22Rv1 (cell line): Measurements from ENCODE around the gene COLEC12.
A peak's percentile ranks its signal among the peaks of the same experiment; 100 is the strongest.

Experiments used
- H3K27ac ChIP-seq: fragments of 450-650 bp; 2 replicates; pipeline ENCODE4 v1.5.1; 2017
- ZFX ChIP-seq: fragments of 450-650 bp; IDR thresholded peaks from 2 replicates; pipeline ENCODE4 v1.6.1; 2017; ENCODE audit warnings: antibody characterized with exemption, borderline replicate concordance
- TF ChIP-seq, protein P1 (sequence below): fragments of 450-650 bp; IDR thresholded peaks from 2 replicates; pipeline ENCODE4 v1.5.1; 2017; ENCODE audit warnings: mild to moderate bottlenecking

The COLEC12 gene

DNA sequence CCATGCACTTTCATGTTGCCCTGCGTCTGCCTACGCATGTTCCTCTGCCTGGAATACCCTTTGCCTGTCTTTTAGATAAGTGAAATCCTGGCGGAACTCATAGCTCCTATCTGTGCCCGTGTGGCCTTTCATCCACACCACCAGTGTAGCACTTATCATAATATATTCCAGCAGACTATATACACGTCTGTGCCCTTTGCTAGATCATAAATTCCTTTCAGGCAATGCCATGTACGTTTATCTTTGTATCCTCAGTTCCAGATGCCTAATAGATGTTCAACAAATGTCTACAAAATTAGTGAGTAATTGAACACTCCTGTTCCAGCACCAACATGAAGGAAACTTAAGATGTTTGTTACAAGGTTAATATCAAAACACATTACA, 106.9 kb downstream of the COLEC12 start:
- H3K27ac ChIP-seq = no peak overlapping the region
- TF ChIP-seq, protein P1, sequence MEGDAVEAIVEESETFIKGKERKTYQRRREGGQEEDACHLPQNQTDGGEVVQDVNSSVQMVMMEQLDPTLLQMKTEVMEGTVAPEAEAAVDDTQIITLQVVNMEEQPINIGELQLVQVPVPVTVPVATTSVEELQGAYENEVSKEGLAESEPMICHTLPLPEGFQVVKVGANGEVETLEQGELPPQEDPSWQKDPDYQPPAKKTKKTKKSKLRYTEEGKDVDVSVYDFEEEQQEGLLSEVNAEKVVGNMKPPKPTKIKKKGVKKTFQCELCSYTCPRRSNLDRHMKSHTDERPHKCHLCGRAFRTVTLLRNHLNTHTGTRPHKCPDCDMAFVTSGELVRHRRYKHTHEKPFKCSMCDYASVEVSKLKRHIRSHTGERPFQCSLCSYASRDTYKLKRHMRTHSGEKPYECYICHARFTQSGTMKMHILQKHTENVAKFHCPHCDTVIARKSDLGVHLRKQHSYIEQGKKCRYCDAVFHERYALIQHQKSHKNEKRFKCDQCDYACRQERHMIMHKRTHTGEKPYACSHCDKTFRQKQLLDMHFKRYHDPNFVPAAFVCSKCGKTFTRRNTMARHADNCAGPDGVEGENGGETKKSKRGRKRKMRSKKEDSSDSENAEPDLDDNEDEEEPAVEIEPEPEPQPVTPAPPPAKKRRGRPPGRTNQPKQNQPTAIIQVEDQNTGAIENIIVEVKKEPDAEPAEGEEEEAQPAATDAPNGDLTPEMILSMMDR = no peak
- TF ChIP-seq ZFX = no peak

DNA sequence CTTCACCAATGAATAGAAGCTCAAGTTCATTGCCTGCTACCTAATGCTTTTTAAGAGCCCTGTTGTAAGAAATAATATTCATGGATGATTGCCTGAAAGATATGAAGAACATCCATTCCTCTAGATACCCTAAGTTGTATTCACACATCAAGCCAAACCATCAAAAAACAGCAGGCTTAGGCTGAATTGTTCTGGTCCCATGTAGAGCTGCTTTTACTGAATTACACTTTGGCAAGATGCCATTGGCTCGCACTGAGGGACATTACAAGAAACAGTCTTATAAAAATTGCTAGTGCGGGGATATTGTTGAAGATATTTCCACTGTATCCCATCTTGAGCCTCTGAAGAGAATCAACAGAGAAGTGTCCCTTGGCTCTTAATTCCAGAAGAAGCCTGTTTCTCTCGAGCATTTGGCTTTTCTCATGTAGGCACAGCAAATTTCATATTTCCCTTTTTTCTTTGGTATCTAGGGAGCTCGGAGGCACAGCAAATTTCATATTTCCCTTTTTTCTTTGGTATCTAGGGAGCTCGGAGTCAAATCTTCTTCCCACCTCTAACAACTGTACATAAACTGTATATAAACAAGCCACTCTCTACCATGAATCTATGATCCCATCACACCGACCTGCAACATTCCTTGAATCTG, 107.5 kb downstream of the COLEC12 start:
- TF ChIP-seq ZFX = no peak
- TF ChIP-seq, protein P1 = no peak
- no peak overlapping the region for H3K27ac ChIP-seq

DNA sequence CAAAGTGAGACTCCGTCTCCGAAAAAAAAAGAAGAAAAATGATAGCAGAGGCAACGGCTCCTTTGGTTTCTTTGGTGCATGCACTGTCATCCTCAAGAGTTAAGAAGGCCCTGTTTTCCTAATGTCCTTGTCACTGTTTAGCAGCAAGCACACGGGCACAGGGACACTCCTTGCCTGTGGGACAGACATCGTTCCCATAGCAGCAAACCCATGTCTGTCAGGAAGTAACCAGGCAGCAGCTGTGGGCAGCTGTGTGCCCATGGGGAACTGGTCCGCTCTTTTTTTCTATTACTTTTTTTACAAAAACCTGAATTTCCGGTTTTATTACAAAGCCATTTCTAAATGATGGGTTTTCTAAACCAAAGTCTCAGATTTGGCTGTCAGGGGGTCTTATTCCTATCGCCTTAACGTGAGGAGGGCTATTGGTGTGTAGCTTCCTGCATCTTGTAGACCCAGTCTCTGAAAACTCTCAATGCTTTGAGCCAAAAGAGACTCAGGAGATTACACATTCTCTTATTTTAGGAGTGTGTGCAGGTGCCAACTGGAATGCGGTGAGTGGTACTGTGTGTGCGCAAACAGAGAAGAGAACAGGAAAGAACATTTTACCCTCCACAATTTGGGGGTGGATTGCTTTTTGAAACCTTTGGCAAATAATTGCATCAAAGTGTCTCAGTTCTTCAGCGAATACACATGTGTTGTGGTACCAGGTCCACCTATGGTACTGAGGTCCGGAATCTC, 109.6 kb downstream of the COLEC12 start:
- TF ChIP-seq ZFX = no peak
- TF ChIP-seq, protein P1 = no peak
- H3K27ac ChIP-seq = peak overlapping the region; percentile 27; the same call in 1 of the 2 replicates

DNA sequence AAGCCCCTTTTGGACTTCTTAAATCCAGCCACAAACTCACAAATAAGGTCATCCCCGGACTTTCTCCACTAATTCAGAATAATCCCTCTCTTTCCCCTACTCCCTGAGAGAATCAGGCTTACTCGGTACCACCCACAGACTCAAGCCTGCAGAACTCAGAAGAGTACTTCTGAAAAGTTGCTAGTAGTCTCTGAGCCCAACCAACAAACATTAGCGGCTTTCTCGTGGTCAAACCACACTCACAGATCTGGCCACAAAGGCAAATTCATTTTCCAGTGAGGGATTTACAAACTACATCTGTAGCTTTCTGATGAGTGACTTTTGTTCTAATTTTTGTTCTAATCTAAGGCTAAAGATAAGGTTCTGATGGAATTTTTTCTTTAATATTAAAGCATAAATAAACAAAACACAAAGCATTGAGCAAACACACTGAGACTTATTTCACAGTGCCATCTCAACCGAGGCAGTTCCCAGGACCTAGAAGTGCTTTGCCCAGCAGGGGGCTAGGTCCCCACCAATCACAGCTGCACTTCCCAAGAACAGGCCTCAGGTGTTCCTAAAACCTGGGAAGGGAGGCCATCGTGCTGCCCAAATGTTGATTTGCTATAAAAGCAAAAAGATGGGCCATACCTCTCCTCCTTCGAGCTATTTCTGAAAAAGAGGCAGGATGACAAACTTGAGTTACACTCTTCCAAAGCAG, 110.7 kb downstream of the COLEC12 start:
- no peak for TF ChIP-seq ZFX
- TF ChIP-seq, protein P1 = peak; percentile 29
- peak overlapping the region; percentile 27; the same call in 1 of the 2 replicates for H3K27ac ChIP-seq

DNA sequence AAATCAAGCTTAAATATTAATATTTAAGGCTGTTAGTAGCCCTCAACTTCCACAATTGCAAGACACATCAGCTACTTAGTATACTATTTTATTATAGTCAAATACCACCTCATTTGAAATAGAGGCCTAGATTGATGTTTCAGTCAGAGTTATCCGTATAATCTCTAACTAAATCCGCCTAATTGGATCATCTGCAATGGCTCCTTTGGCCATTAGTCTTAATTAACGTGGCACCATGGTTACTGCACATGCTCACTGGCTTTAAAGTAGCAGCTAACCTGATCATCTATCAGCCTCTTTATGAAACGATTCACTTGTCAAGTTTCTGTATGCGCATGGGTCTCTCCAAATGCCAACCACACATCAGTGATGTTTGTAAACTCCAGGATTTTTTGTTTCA, 112.3 kb downstream of the COLEC12 start:
- no peak overlapping the region for H3K27ac ChIP-seq
- TF ChIP-seq, protein P1 = no peak
- no peak for TF ChIP-seq ZFX

DNA sequence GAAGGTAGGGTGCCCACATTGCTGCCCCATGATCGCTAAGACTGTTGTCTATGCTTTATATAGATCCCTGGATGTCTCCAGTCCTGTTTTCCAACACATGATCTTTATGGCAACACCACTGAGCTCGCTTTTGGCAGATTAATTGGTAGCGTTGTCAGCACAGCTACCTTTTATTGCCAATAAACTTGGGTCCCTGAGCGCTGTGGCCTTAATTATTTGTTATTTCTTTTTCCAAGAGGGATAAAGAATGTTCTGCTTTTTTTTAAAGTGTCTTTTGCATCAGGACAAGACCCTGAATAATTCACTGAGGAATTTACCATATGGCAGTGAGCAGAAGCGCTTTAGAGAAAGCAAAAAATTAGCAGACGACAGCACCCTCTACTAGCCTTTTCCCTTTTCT, 113.5 kb downstream of the COLEC12 start:
- no peak for TF ChIP-seq ZFX
- TF ChIP-seq, protein P1 = no peak
- H3K27ac ChIP-seq = no peak overlapping the region
